ENCODE measurements around the gene PTPRH.

The PTPRH gene

DNA sequence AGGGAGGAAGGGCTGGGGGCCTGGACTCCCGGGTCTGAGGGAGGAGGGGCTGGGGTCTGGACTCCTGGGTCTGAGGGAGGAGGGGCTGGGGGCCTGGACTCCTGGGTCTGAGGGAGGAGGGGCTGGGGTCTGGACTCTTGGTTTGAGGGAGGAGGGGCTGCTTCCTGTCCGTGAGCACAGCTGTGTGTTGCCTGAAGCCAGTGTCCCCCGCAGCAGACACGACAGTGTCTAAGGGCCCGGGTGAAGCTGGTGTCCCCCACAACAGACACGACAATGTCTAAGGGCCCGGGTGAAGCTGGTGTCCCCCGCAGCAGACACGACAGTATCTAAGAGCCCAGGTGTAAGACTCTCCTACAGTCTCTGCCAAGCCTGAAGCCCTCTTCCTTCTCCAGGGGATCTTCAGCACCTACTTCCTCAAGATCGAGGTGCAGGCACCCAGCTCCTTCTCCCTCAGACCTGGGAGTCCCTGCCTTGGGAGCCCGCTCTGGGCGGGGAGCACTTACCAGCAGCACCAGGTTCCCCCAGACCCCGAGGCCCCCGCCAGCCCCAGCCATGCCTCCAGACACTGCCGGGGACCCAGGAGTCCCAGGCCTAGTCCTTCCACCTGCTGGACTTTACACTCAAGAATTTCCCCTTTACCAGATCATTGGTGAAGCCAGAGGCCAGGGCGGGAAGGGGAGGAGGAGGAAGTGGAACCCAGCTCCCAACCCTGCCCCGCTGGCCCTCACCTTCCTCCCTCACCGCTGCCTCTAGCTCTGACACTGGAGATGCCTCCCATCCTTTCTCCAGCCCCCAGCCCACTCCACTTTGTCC lies at the start of gene PTPRH:
TSS of gene PTPRH (minus strand) at position 622 of the 813 bp plus-strand sequence. CDS start at position 554, 68 bp downstream.
- no peak for DNase-seq

DNA sequence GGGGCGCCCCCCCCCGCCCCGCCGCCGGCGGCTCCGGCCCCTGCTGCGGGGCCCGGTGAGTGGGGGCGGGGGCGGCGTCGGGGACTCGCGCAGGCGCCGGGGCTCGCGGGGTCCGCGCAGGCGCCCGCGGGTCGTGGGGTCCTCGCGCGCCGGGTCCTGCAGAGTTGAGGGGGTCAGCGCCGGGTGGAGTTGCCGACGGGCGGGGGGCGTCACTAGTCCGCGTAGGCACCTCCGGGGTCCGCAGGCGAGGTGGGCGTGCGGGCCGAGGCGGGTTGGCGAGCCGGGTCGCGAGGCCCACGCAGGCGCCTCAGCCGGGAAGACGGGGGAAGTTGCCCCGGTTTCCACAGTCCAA lies 49.2 kb upstream of the PTPRH start:
- peak in 1 of 2 experiments; percentile 50 for DNase-seq

- DNase-seq: peak; percentile 15 to 68
Observed at GRCh38 chr19:55257461-55258420, 48.4 kb upstream of the PTPRH start.

GRCh38 chr19:55256562-55257460 lies 47.5 kb upstream of the PTPRH start:
- no peak for DNase-seq

- DNase-seq: no peak
Observed at GRCh38 chr19:55255618-55256423, 46.5 kb upstream of the PTPRH start.

- no peak for DNase-seq
Observed at GRCh38 chr19:55254625-55254977, 45.3 kb upstream of the PTPRH start.

DNA sequence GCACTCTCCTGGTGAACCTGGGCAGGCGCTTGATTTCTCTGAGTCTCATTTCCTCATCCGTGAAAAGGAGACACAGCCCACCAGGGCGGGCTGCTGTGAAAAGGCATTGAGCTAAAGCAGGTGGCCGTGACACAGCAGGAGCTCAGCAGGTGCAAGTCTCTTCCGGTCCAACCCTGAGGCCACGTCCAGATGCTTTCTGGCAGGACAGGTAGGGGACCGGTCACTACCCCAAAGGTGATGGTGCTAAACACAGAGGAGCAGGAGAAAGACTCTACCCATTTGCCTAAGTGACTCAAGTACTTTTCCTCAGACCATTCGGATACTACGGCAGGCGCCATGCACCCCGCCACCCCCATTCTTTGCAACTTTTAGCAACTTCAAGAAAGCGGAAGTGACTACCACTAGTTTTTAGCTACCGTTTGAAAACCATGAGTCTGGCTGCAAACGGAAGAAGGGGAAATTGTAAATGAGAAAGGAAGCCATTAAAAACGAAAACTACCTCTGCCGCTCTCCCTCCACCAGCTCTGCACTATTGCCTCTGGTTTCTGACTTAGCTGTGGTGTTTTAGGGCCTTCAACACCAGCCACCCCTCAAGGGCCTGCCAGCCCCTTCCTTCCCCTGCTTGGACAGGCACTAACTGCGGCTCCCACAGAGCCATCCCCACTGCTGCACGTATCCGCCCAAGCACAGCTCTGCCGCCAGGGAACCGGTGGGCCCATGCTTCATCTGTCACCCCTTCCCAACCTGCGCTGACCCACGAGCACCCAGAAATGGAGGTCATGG lies 44.7 kb upstream of the PTPRH start:
- no peak for DNase-seq

DNA sequence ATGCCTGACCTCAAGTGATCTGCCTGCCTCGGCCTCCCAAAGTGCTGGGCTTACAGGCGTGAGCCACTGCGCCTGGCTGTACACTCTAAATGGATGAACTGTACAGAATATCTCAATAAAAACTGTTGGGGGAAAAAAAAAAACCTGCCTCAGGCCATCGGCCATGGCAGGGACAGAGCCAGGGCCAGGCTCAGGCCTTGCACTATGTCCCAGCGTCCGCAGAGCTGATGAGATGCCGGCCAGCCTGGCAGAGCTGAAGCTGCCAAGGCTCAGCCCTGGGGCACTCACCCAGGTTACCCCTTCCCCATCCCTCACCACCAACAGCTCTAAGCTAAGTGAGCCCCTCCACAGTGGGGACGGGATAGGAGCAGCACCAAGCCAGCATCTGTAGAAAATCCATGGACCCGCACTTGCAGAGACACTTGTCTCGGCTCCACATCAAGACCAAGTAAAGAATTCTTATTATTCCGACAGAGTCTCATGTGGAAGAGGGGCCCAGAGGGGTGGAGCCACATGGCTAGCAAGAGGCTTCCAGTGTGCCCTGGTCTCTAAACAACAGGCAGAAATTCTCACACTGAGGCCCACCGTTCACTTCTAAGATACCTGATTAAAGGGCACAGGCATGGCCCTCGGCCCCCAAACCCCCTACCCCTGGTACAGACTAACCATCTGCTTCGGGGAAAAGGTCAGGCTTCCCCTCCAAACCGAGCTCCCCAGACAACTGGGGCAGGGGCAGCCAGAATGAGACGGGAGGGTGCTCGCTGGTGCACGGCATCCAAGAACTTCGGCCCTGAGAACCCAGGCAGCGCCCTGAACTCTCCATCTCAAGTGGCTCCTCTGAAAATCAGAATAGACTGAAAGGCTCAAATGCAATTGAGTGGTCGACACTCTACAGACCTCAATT lies 43.7 kb upstream of the PTPRH start:
- no peak for DNase-seq

DNA sequence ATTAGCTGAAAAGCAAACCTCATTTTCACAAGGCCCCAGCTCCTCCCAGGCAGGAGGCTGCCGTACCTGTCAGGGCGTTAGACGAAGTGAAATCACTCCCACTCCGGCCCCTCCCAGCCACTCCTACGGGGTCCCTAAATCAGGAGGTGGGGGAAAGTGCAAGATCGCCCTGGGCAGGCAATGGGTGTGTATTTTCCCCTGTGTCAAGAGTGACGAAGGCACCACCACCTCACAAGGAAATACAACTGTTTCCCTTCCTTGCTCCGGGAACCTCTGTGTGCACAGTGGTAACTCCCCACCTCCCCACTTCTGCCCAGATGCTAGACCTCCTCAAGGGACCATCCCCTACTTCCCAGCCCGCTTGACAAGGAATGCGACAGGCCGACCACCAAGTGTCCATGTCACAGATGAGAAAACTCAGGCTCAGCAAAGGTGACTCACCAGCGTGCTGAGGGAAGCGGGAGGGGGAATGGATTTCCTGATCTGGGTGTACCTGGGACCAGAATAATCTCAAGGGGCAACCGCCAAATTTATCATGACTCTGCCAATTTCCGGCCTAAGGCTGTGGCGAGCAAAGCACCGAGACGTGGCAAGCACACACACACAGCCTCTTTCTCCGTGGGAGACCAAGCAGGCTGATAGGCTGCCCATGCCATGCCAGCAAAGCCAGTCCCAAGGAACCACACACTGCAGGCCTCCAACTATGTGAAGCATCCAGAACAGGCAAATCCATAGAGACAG lies 42.2 kb upstream of the PTPRH start:
- DNase-seq: no peak

DNA sequence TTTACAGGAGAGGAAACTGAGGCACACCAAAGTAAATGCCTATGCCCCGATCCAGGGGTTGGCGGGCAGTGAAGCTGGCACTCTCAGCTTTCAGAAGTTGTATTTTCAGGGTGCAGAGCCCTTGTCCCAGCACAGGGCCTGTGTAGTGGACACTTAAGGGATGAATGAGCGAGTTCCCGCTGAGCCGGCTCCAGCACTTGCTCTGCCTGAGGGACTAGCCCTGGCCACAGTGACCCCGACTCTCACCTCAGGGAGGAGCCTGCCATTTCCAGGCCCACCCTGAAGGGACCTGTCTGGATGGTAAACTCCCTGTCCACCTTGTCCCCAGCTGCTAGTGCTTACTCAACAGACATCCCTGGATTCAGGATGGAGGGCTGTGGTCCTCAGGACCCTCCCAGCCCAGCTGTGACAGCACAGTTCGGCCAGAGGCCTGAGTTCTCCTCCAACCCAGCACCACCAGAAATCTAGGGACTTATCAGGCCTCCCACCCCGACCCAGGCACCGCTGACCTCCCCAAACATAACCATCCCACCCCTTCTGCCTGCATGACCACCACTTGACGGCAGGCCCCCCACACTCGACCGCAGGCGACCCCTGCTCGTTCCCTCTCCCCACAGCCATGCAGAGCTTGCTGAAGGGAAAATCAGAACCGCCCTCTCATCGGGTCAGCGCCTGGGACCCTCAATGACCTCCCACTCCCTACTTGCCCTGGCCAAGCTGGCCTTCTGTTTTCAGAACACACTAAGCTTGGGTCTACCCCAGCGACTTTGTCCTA lies 41.1 kb upstream of the PTPRH start:
- no peak for DNase-seq

DNA sequence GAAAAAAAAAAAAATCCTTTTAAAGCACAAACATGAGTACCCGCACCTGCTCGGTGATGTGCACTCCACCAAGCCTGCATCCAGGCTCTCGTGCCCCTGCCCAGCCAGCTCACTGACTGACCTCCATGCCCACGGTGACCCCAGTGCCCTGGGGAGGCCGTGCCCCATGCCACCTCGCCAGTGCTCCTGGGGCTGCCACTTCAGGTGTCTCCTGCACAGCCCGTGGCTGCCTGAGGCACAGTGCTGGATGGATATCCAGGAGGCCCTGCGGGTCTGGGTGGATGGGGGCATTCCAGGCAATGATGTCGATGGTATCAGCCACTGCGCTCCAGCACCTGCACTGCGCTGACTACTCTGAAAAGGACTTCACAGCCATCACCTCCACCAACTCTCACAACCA lies 40.5 kb upstream of the PTPRH start:
- no peak for DNase-seq

DNA sequence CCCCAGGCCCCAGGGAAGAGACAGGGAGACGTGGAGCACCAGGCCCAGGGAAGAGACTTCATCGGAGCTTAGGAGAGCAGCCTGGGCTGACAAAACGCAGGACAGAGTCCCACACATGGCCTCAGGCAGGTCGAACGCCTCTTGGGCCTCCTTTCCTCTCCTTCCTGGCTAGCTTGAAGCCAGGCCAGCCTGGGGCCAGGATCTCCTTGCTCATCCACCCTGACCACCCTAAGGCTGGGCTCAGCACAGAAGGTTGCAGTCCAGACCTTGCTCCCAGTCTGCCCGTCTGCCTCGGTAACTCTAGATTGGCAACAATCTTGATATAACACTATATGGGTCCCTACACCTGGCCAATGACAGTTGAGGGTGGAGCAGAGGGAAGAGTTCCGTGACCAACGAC lies 39.4 kb upstream of the PTPRH start:
- no peak for DNase-seq

- no peak for DNase-seq
Observed at GRCh38 chr19:55248166-55248675, 38.9 kb upstream of the PTPRH start.

DNA sequence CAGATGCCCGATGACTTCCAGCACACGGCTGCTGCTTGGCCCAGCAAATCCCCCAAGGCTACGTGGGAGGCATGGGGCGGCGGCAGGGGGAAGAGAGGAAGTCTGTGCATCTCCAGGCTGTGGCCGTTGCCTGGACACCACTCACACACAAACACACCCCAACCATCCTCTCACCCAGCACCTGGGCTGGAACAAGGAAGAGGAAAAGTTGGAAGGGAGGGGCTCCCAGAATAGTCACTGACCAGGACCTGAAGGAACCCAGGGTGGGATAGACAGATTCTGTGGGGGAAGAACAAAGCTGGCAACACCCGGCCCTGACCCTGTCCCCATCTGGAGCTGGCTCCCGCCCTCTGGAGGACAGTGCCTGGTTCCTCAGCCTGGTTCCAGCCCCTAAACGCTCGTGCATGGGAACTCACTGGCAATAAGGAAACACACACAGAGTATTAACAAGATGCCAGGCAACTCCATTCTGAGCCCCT lies 38.4 kb upstream of the PTPRH start:
- no peak for DNase-seq

DNA sequence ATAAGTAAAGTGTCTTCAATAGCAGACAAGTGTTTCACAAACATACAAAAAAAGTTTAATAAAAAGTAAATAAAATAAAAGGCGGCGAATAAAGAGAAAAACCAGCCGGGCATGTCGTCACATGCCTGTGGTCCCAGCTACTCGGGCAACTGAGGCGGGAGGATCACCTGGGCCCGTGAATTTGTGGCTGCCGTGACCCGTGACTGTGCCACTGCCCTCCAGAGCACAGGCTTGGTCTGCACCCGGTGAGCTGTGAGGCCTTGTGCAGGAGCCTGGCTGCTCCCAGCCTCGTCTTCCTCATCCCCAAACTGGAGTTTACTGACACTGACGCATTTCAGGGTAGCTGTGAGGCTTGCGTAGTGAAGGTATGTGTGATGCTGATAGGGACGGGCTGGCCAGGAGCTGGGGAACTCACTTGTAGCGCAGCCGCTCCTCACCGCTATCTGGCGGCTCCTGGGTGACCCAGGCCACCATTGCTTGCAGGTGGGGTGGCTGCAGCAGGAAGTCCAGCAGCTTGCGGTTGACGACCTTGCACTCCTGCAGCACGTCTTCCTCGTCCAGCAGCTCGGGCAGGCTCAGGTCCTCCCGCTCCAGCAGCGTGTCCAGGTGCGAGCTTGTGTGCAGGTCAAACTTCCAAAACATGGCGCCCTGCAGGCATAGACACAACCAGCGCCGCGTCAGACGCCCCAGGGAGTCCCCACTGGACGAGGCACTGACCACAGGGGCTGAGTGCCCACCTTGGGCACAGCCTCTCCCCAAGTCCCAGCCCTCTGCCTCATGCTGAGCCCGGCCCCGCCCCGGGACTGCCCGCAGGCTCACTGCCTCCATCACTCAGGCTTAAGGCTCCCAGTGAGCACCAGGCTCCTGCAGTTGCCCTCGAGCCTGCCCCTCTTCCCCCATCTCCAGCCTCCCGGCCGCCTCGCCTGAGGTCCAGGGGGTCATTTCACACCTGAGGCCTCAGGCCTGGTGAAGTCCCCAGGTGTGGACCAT lies 37.5 kb upstream of the PTPRH start:
- no peak for DNase-seq

DNA sequence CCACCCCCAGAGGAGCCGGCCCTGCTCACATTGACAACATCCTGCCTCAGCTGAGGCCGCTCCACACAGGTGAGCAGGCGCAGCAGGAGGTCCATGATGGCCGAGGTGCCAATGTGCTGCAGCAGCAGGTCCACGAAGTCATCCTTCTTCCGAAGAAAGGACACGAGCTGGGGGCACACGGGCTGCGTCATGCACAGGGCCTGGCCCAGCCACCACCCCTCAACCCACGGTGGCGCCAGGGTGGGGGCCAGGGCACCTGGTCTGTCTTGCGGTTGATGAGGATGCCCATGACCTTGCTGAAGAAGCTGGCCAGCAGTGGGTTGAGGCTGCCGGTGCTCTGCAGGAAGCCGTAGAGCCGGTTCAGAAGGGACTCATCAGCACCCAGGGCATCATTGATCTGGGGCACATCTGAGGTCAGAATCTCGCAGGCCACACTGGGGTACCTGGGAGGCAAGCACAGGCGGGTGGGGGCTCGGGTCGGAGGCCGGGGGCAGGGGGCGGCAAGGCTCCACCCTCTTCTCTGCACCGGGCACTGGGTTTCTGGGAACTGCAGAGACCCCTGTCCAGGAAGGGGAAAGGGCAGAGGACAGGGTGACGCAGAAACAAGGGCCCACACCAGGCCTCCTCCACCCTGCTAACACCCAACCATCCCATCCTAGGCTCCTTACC lies 36.1 kb upstream of the PTPRH start:
- no peak for DNase-seq

Data from NCI-H524 (cell line).